Common myeloid progenitor, CD34-positive (primary cell): ENCODE measurements around the gene SNRPE. TPM values are rescaled to one million over a fixed set of nuclear protein-coding genes. Genes with fewer than 3 reads are reported as not detected.
A peak's percentile ranks its signal among the peaks of the same experiment; 100 is the strongest.

Experiments used
- CTCF ChIA-PET: fragments of 350-600 bp; sonication (Branson Sonifier 250); formaldehyde crosslinking; loops from one replicate; lab custom pipeline; 2021; ENCODE audit warnings: antibody characterized with exemption; lab: Charles Lee
- POLR2A ChIA-PET: fragments of 350-600 bp; sonication (Branson Sonifier 250); formaldehyde crosslinking; loops from one replicate; lab custom pipeline; 2021; ENCODE audit warnings: antibody characterized with exemption; lab: Charles Lee
- DNase-seq, 3 donors: peaks; one replicate each; pipeline versions ENCODE4 v3.0.0 to v3.0.0-alpha.2; 2013
- H3K27ac ChIP-seq, 2 experiments: 1 replicate in 1 of 2; 2 replicates in 1 of 2; pipeline ENCODE4 v1.7.0; 2013; ENCODE audit warnings: inconsistent platforms in 2 of 2, low read length in 2 of 2, mild to moderate bottlenecking in 2 of 2, low read depth in 1 of 2, moderate library complexity in 1 of 2; ENCODE audit not compliant: severe bottlenecking in 2 of 2, insufficient read depth in 1 of 2, poor library complexity in 1 of 2
- H3K27me3 ChIP-seq, 5 experiments: replicated peaks in 2 of 5; 1 replicate in 3 of 5; 2 replicates in 2 of 5; pipeline versions ENCODE4 v1.6.1 to v1.7.0; 2013; ENCODE audit warnings: low read length in 4 of 5, mild to moderate bottlenecking in 2 of 5, moderate library complexity in 2 of 5, inconsistent platforms in 1 of 5; ENCODE audit not compliant: insufficient read depth in 5 of 5, control insufficient read depth in 4 of 5
- H3K36me3 ChIP-seq, 4 experiments: 1 replicate in 2 of 4; 2 replicates in 2 of 4; pipeline versions ENCODE4 v1.6.1 to v1.7.0; 2013; ENCODE audit warnings: low read length in 3 of 4, control low read depth in 1 of 4, mild to moderate bottlenecking in 1 of 4; ENCODE audit not compliant: control insufficient read depth in 4 of 4, insufficient read depth in 4 of 4
- H3K4me1 ChIP-seq, 4 experiments: 1 replicate in 3 of 4; 2 replicates in 1 of 4; pipeline versions ENCODE4 v1.6.1 to v1.7.1; 2013; ENCODE audit warnings: low read length in 3 of 4, mild to moderate bottlenecking in 3 of 4, control low read depth in 1 of 4, inconsistent platforms in 1 of 4, moderate library complexity in 1 of 4; ENCODE audit not compliant: control insufficient read depth in 4 of 4, insufficient read depth in 4 of 4; ENCODE audit errors: control extremely low read depth in 1 of 4
- H3K4me3 ChIP-seq, 7 experiments: 1 replicate in 4 of 7; 2 replicates in 3 of 7; pipeline versions ENCODE4 v1.5.1 to v1.7.0; 2013; ENCODE audit warnings: mild to moderate bottlenecking in 7 of 7, low read length in 6 of 7, moderate library complexity in 6 of 7, inconsistent platforms in 2 of 7, low read depth in 2 of 7, control low read depth in 1 of 7; ENCODE audit not compliant: insufficient read depth in 4 of 7, control insufficient read depth in 1 of 7; ENCODE audit errors: extremely low read depth in 1 of 7
- H3K9me3 ChIP-seq, 5 experiments: 1 replicate in 4 of 5; 2 replicates in 1 of 5; pipeline versions ENCODE4 v1.6.1 to v1.7.1; 2013; ENCODE audit warnings: low read length in 4 of 5, mild to moderate bottlenecking in 2 of 5, inconsistent platforms in 1 of 5, low read depth in 1 of 5, moderate library complexity in 1 of 5; ENCODE audit not compliant: control insufficient read depth in 4 of 5, insufficient read depth in 2 of 5; ENCODE audit errors: control extremely low read depth in 1 of 5
- WGBS: methylation state at CpG from one replicate; pipeline ENCODE4 v1.1.5; 2013; ENCODE audit not compliant: insufficient coverage; 5-methylcytosine and 5-hydroxymethylcytosine counted together
- polyA plus RNA-seq: library from polyadenylated mRNA; unstranded; fragments of 120-200 nt; gene quantifications from one replicate; pipeline ENCODE4 v1.2.1, GENCODE V29; 2013

The SNRPE gene
- polyA plus RNA-seq: 283 TPM

DNA sequence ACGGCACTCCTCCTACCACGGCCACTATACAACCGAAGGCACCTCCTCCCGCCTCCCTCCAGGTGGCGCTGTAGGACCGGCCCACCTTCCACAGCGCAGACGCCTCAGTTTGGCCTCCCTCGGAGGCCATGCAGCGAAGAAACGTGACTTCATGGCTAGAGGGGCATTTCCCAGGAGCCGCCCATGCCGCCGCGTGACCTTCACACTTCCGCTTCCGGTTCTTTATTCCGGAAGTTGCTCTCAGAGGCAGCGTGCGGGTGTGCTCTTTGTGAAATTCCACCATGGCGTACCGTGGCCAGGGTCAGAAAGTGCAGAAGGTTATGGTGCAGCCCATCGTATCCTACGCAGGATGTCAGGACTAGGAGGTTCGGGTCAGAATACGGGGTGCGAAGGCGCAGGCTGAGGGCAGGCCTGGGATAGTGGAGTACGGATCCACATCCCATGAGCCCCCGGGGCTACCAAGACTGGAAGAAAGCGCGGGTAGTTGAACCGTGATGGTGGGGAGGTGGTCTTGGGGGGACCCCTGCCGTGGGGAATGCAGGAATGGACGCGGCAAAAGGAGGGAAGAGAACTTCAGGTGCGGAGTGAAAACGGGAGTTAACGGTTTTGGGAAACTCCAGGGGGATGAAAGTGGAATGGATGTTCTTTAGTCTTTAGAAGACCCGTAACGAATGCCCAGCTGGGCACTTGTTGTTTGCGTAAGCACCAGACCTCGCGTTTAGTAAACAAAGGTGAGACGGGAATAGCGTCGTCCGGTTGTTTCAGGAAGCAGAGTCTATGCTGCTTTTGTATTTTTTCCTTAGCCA lies at the start of gene SNRPE:
SNRPE (plus strand) TSS at position 221 of the 806 bp plus-strand sequence; CDS start at position 282, 61 bp downstream.
- peak within 1 kb of the TSS; percentile 67 to 82 for H3K27ac ChIP-seq
- CTCF ChIA-PET: interaction anchor here (0.6 to 5.4 kb wide), 7 partner anchors 10 to 537 kb away, joined by 3 to 48 read pairs (median 4); no protein-coding TSS in a partner anchor

GRCh38 chr1:203813581-203814341 lies 47.6 kb upstream of the SNRPE start:
- CTCF ChIA-PET: no interaction called here

More for the DNA sequence above, at the start of gene SNRPE:
- peaks cover 6 to 17% (median 8%) of the 10 kb centered on the region in 4 experiments for H3K4me1 ChIP-seq
- 0% methylated on average over 39 of the region's 48 CpGs for WGBS
- peaks cover 8 to 30% (median 18%) of the 10 kb centered on the region in 4 experiments for H3K36me3 ChIP-seq
- peak; percentile 99 to 100 (median 99) for DNase-seq
- H3K9me3 ChIP-seq: no peaks in the 10 kb centered on the region
- peak within 1 kb of the TSS; percentile 79 to 98 (median 94) for H3K4me3 ChIP-seq
- no peaks in the 10 kb centered on the region for H3K27me3 ChIP-seq
- POLR2A ChIA-PET: interaction anchor here (0.6 kb wide), 1 partner anchor 11 kb away, joined by 3 read pairs; no protein-coding TSS in a partner anchor

DNA sequence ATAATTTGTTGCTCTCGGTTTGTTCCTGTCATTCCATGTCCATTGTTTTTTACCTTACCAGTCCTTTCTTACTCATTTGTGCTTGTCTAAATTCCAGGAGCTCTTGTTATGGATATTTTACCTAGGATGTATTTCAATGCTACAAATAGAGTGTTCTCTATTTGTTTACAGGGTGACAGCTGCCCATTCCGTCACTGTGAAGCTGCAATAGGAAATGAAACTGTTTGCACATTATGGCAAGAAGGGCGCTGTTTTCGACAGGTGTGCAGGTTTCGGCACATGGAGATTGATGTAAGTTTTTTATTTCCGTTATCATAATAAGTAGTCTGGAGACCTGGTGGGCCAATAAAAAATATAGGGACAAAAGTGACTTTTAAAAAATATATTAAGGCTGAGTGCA lies 43.0 kb upstream of the SNRPE start:
- ChIA-PET POLR2A (no interaction called here), CTCF (interaction anchor here (1.6 kb wide), 1 partner anchor 17 kb away, joined by 5 read pairs; no protein-coding TSS in a partner anchor)

More at GRCh38 chr1:203813581-203814341, 47.6 kb upstream of the SNRPE start:
- Histone ChIP-seq H3K4me1 (no peaks in the 10 kb centered on the region), H3K27ac (no peak overlapping the region), H3K9me3 (no peaks in the 10 kb centered on the region), H3K36me3 (peaks cover 16 to 50% (median 29%) of the 10 kb centered on the region in 4 experiments), H3K4me3 (no peak overlapping the region), H3K27me3 (no peaks in the 10 kb centered on the region)
- DNase-seq: no peak
- WGBS: no CpG with 5 or more reads among the region's 2 CpGs
- POLR2A ChIA-PET: interaction anchor here (0.6 kb wide), 1 partner anchor 13 kb away, joined by 3 read pairs; no protein-coding TSS in a partner anchor

GRCh38 chr1:203823306-203823705 lies 38.1 kb upstream of the SNRPE start:
- H3K4me3 ChIP-seq: no peak overlapping the region
- peaks cover 26 to 65% (median 48%) of the 10 kb centered on the region in 4 experiments for H3K36me3 ChIP-seq
- DNase-seq: no peak
- no peaks in the 10 kb centered on the region for H3K4me1 ChIP-seq
- H3K27ac ChIP-seq: no peak overlapping the region
- no CpG with 5 or more reads among the region's 1 CpG for WGBS
- CTCF ChIA-PET: interaction anchor here (1.2 kb wide), 1 partner anchor 11 kb away, joined by 3 read pairs; no protein-coding TSS in a partner anchor
- H3K9me3 ChIP-seq: no peaks in the 10 kb centered on the region
- H3K27me3 ChIP-seq: no peaks in the 10 kb centered on the region
- POLR2A ChIA-PET: no interaction called here

More for the DNA sequence above, 43.0 kb upstream of the SNRPE start:
- DNase-seq: no peak
- no peaks in the 10 kb centered on the region for H3K4me1 ChIP-seq
- 98% methylated on average over 5 of the region's 6 CpGs for WGBS
- no peaks in the 10 kb centered on the region for H3K9me3 ChIP-seq
- H3K4me3 ChIP-seq: no peak overlapping the region
- no peaks in the 10 kb centered on the region for H3K27me3 ChIP-seq
- H3K36me3 ChIP-seq: peaks cover 23 to 80% (median 50%) of the 10 kb centered on the region in 4 experiments
- H3K27ac ChIP-seq: no peak overlapping the region

DNA sequence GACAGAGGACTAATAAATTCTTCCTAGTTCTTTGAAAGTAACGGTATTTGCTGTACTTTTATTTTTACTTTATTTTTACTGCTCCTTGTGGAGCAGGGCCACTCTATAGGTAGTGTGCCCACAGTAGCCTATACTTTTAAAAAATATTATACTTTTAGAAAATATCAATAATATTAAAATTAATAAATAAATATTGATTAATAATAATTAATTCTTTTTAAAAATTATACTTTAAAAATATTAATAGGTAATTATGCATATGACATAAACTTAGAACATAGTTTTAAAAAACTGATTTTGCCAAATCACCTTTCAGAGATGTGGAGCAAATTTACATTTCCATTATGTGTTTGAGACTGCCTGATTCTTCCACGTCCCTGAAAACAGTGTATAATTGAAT lies 35.2 kb upstream of the SNRPE start:
- no peak overlapping the region for H3K4me3 ChIP-seq
- H3K4me1 ChIP-seq: peaks cover 0 to 4% (median 0%) of the 10 kb centered on the region in 4 experiments
- H3K27me3 ChIP-seq: no peaks in the 10 kb centered on the region
- H3K9me3 ChIP-seq: no peaks in the 10 kb centered on the region
- CTCF ChIA-PET: no interaction called here
- no peak for DNase-seq
- POLR2A ChIA-PET: no interaction called here
- H3K36me3 ChIP-seq: peaks cover 31 to 69% (median 51%) of the 10 kb centered on the region in 4 experiments
- no peak overlapping the region for H3K27ac ChIP-seq
- no CpG with 5 or more reads among the region's 2 CpGs for WGBS

DNA sequence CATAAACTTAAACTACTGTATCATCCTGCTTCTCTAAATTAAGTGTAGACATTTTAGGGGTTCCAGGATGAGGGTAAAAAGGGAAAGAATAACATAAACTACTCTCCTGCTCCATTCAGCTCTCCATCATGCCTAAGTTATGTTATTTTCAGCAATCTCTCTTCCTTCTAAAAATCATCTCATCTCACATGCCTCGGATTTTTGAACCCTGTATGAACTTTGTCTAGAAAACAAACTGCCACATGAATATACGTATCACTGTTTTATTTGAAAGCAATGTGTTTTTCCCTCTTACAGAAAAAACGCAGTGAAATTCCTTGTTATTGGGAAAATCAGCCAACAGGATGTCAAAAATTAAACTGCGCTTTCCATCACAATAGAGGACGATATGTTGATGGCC lies 33.4 kb upstream of the SNRPE start:
- Histone ChIP-seq H3K36me3 (peaks cover 22 to 67% (median 50%) of the 10 kb centered on the region in 4 experiments), H3K9me3 (no peaks in the 10 kb centered on the region), H3K27ac (no peak overlapping the region), H3K4me3 (no peak overlapping the region), H3K4me1 (peaks cover 0 to 4% (median 0%) of the 10 kb centered on the region in 4 experiments), H3K27me3 (no peaks in the 10 kb centered on the region)
- CTCF ChIA-PET: no interaction called here
- DNase-seq: no peak
- POLR2A ChIA-PET: no interaction called here
- 100% methylated on average over 2 of the region's 5 CpGs for WGBS
